Keratinocyte (primary cell): ENCODE results near the gene VPS18. TPM values are rescaled to one million over a fixed set of nuclear protein-coding genes. Genes with fewer than 3 reads are reported as not detected.
A peak's percentile ranks its signal among the peaks of the same experiment; 100 is the strongest.

Source experiments
- DNase-seq: peaks from one replicate; pipeline ENCODE4 v3.0.0-alpha.2; 2011; ENCODE audit warnings: low read depth, missing footprints, low spot score
- FAIRE-seq: peaks from 2 replicates; lab custom pipeline; 2011; peaks lifted over from hg19 to GRCh38; lab: Jason Lieb, UNC
- H2AFZ ChIP-seq: 2 replicates; pipeline ENCODE4 v1.6.0; 2012; ENCODE audit warnings: low read length, control low read depth, inconsistent platforms; ENCODE audit not compliant: control insufficient read depth
- H3K27ac ChIP-seq: 2 replicates; pipeline ENCODE4 v1.5.1; 2011; ENCODE audit warnings: low read length; ENCODE audit not compliant: control insufficient read depth, insufficient read depth
- H3K27me3 ChIP-seq: 3 replicates; pipeline ENCODE4 v1.6.0; 2011; ENCODE audit warnings: low read length; ENCODE audit not compliant: control insufficient read depth, insufficient read depth; ENCODE audit errors: extremely low read depth
- H3K36me3 ChIP-seq, 2 experiments: 2 replicates in 1 of 2; 3 replicates in 1 of 2; pipeline ENCODE4 v1.5.1; 2011; ENCODE audit warnings: low read length in 2 of 2, mild to moderate bottlenecking in 1 of 2; ENCODE audit not compliant: control insufficient read depth in 2 of 2, insufficient read depth in 2 of 2; ENCODE audit errors: extremely low read depth in 1 of 2
- H3K4me1 ChIP-seq: 3 replicates; pipeline ENCODE4 v1.5.1; 2011; ENCODE audit warnings: low read length; ENCODE audit not compliant: control insufficient read depth, insufficient read depth; ENCODE audit errors: extremely low read depth
- H3K4me2 ChIP-seq: 3 replicates; pipeline ENCODE4 v1.6.0; 2011; ENCODE audit warnings: low read depth, low read length; ENCODE audit not compliant: control insufficient read depth, insufficient read depth; ENCODE audit errors: extremely low read depth
- H3K4me3 ChIP-seq, 3 experiments: fragments of 200-600 bp in 1 of 3; sonication (generic) in 1 of 3; 2 replicates in 2 of 3; 3 replicates in 1 of 3; pipeline ENCODE4 v1.5.1; 2011 to 2016; ENCODE audit warnings: low read length in 3 of 3, mild to moderate bottlenecking in 3 of 3, control low read depth in 2 of 3, inconsistent platforms in 1 of 3, low read depth in 1 of 3, mixed read lengths in 1 of 3, mixed run types in 1 of 3, moderate library complexity in 1 of 3; ENCODE audit not compliant: control insufficient read depth in 2 of 3, insufficient read depth in 2 of 3; ENCODE audit errors: extremely low read depth in 1 of 3
- H3K79me2 ChIP-seq: 2 replicates; pipeline ENCODE4 v1.6.0; 2012; ENCODE audit warnings: low read length; ENCODE audit not compliant: control insufficient read depth, insufficient read depth
- H3K9ac ChIP-seq: 3 replicates; pipeline ENCODE4 v1.6.0; 2011; ENCODE audit warnings: low read length; ENCODE audit not compliant: control insufficient read depth, insufficient read depth; ENCODE audit errors: extremely low read depth
- H3K9me1 ChIP-seq: 3 replicates; pipeline ENCODE4 v1.6.0; 2011; ENCODE audit warnings: low read length; ENCODE audit not compliant: control insufficient read depth, insufficient read depth; ENCODE audit errors: extremely low read depth
- H3K9me3 ChIP-seq: 2 replicates; pipeline ENCODE4 v1.5.1; 2012; ENCODE audit warnings: low read depth, low read length; ENCODE audit not compliant: control insufficient read depth
- H4K20me1 ChIP-seq: 3 replicates; pipeline ENCODE4 v1.6.0; 2011; ENCODE audit warnings: low read length; ENCODE audit not compliant: control insufficient read depth, insufficient read depth; ENCODE audit errors: extremely low read depth
- CTCF ChIP-seq, 3 experiments: IDR thresholded peaks in 1 of 3; conservative IDR thresholded peaks in 1 of 3; optimal IDR thresholded peaks in 1 of 3; 2 replicates in 2 of 3; 3 replicates in 1 of 3; pipeline versions ENCODE3 to v1.5.1; 2011; ENCODE audit warnings: low read length in 3 of 3, mild to moderate bottlenecking in 3 of 3, moderate library complexity in 2 of 3, control low read depth in 1 of 3, inconsistent platforms in 1 of 3; ENCODE audit not compliant: insufficient read depth in 2 of 3; ENCODE audit errors: extremely low read depth in 1 of 3
- EZH2 ChIP-seq: IDR thresholded peaks from one replicate; pipeline ENCODE4 v1.6.1; 2012; ENCODE audit warnings: inconsistent platforms, mild to moderate bottlenecking, low read length, moderate library complexity
- dilution Hi-C: fragments of 300-500 bp; cut with MboI; formaldehyde crosslinking; loops from one replicate; pipeline ENCODE4 v1.7.0; 2020; ENCODE audit warnings: low sequenced_read_pairs; ENCODE audit not compliant: extremely low pct_ligation_motif_present
- polyA plus RNA-seq, 5 experiments: library from polyadenylated mRNA; depleted of rRNA in 3 of 5; stranded (reverse) in 3 of 5; stranded (forward) in 1 of 5; unstranded in 1 of 5; fragments of >200 nt; gene quantifications; 1 replicate in 1 of 5; 2 replicates in 3 of 5; 3 replicates in 1 of 5; pipeline versions ENCODE4 v1.2.1 to v1.2.3, GENCODE V29; 2011 to 2012; ENCODE audit warnings: missing spikeins in 2 of 5, low read depth in 1 of 5, low replicate concordance in 1 of 5

The VPS18 gene
- polyA plus RNA-seq, 1 donor (not counting 4 experiments of a cell fraction or from before 2014, with no cell fraction given) = 11.6 TPM

- FAIRE-seq = no peak
- dilution Hi-C loops = no loop called here
- H2AFZ ChIP-seq = peak overlapping the region; percentile 79
Measured at GRCh38 chr15:40941528-40942336, 47.5 kb downstream of the VPS18 start.

GRCh38 chr15:40942337-40942854 is 48.1 kb downstream of the VPS18 start:
- FAIRE-seq = no peak
- H3K27ac ChIP-seq = no peak overlapping the region

More at GRCh38 chr15:40941528-40942336, 47.5 kb downstream of the VPS18 start:
- Histone ChIP-seq H3K79me2 (no peaks in the 10 kb centered on the region), H3K9me1 (no peaks in the 10 kb centered on the region), H3K27ac (no peak overlapping the region), H3K4me2 (peak overlapping the region; percentile 88), H3K9me3 (no peaks in the 10 kb centered on the region), H4K20me1 (no peaks in the 10 kb centered on the region), H3K9ac (peak overlapping the region; percentile 68), H3K4me1 (peaks cover 6% of the 10 kb centered on the region), H3K36me3 (no peaks in the 10 kb centered on the region), H3K4me3 (peak overlapping the region; percentile 38 to 66 (median 62)), H3K27me3 (peaks cover 32% of the 10 kb centered on the region)
- TF ChIP-seq EZH2 = no peak
- TF ChIP-seq CTCF (optimal IDR thresholded peaks at IDR 0.05 in 1 of 3, IDR thresholded peaks at IDR 0.05 in 1 of 3, conservative IDR thresholded peaks at IDR 0.05 in 1 of 3; ENCODE audit: extremely low read depth in 1 of 3, insufficient read depth in 2 of 3, low read length in 3 of 3) = peak in 2 of 3 experiments; percentile 30 to 66
- no peak for DNase-seq

More at GRCh38 chr15:40942337-40942854, 48.1 kb downstream of the VPS18 start:
- Histone ChIP-seq H3K4me2 (peak overlapping the region; percentile 88), H3K9ac (peak overlapping the region; percentile 68), H3K4me3 (peak overlapping the region; percentile 38 to 66 (median 62)), H3K27me3 (peaks cover 32% of the 10 kb centered on the region), H2AFZ (peak overlapping the region; percentile 79), H3K9me1 (no peaks in the 10 kb centered on the region), H3K79me2 (no peaks in the 10 kb centered on the region), H4K20me1 (no peaks in the 10 kb centered on the region), H3K36me3 (no peaks in the 10 kb centered on the region), H3K4me1 (peaks cover 6% of the 10 kb centered on the region), H3K9me3 (no peaks in the 10 kb centered on the region)
- TF ChIP-seq CTCF (optimal IDR thresholded peaks at IDR 0.05 in 1 of 3, IDR thresholded peaks at IDR 0.05 in 1 of 3, conservative IDR thresholded peaks at IDR 0.05 in 1 of 3; ENCODE audit: extremely low read depth in 1 of 3, insufficient read depth in 2 of 3, low read length in 3 of 3) (peak in 1 of 3 experiments; percentile 5), EZH2 (peak; percentile 33)
- no peak for DNase-seq
- dilution Hi-C loops = no loop called here
